BE2C (cell line): ENCODE data around the gene CCDC3.

Experiments
- DNase-seq: peaks from one replicate; pipeline ENCODE4 v3.0.0-alpha.2; 2020
- H3K27me3 ChIP-seq: fragments of 250-450 bp; sonication (Bioruptor Pico); 2 replicates; pipeline ENCODE4 v1.5.1; 2020; ENCODE audit warnings: mild to moderate bottlenecking
- H3K36me3 ChIP-seq: fragments of 250-450 bp; sonication (Bioruptor Pico); 2 replicates; pipeline ENCODE4 v1.5.1; 2020; ENCODE audit warnings: mild to moderate bottlenecking
- H3K4me1 ChIP-seq: fragments of 250-450 bp; sonication (Bioruptor Pico); 2 replicates; pipeline ENCODE4 v1.5.1; 2020
- H3K4me3 ChIP-seq: 2 replicates; pipeline ENCODE4 v1.5.1; 2011; ENCODE audit warnings: low read depth, low read length
- H3K9me3 ChIP-seq: fragments of 250-450 bp; sonication (Bioruptor Pico); 2 replicates; pipeline ENCODE4 v1.5.1; 2020
- CTCF ChIP-seq: IDR thresholded peaks from 2 replicates; pipeline ENCODE4 v1.5.1; 2012; ENCODE audit warnings: mild to moderate bottlenecking, low read depth, low read length

CCDC3 gene

GRCh38 chr10:12908773-12909172 lies 92.7 kb downstream of the CCDC3 start:
- H3K4me1 ChIP-seq, result no peaks in the 10 kb centered on the region
- H3K9me3 ChIP-seq, result no peaks in the 10 kb centered on the region
- DNase-seq, result no peak
- H3K4me3 ChIP-seq, result no peak overlapping the region
- TF ChIP-seq CTCF, result no peak
- H3K27me3 ChIP-seq, result no peaks in the 10 kb centered on the region
- no peaks in the 10 kb centered on the region for H3K36me3 ChIP-seq

GRCh38 chr10:12907656-12908055 lies 93.9 kb downstream of the CCDC3 start:
- DNase-seq, result no peak
- TF ChIP-seq CTCF, result no peak
- no peaks in the 10 kb centered on the region for H3K4me1 ChIP-seq
- H3K9me3 ChIP-seq, result no peaks in the 10 kb centered on the region
- no peaks in the 10 kb centered on the region for H3K27me3 ChIP-seq
- H3K36me3 ChIP-seq, result no peaks in the 10 kb centered on the region
- H3K4me3 ChIP-seq, result no peak overlapping the region

DNA sequence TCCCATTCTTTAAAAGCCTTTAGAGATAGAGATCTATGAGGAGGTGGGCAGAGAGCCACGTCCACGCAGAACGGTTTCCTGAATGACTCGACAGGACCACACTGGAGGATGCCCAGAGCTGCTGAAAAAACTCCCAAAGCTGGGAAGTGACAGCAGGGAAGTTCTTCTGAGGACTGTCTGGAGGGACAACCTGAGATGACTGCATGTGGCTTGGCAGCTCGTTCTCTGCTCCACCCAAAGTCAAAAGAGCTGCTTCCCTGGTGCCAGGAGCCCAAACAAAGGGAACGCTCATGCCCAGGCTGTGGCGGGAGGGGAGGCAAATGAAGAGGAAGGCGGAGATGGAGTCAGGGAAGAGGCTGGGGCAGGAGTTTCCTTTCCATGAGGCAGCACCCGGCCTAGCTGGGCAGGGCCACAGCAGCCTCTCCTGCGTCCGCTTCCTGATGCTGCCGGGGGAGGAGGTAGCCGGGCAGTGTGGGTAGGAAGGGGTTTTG lies 95.4 kb downstream of the CCDC3 start:
- no peak for DNase-seq
- no peak for TF ChIP-seq CTCF
- H3K27me3 ChIP-seq, result no peaks in the 10 kb centered on the region
- H3K4me1 ChIP-seq, result no peaks in the 10 kb centered on the region
- no peak overlapping the region for H3K4me3 ChIP-seq
- no peaks in the 10 kb centered on the region for H3K9me3 ChIP-seq
- no peaks in the 10 kb centered on the region for H3K36me3 ChIP-seq

DNA sequence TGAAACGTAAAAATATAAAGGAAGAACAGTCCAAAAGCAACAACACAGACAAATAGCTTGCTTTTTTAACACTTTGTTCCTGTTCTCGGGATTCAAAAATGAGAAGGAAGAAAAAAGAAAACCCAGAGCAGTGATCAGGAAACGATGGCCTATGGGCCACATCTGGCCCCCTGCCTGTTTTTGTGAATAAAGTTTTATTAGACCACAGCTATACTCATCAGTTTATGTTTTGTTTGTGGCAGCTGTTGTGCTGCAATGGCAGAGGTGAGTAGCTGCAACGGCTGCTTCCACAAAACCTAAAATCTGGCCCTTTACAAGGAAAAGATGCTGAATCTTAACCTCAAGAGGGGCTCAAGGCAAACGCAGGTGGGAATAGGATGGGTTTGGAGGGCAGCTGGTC lies 96.4 kb downstream of the CCDC3 start:
- H3K4me1 ChIP-seq, result no peaks in the 10 kb centered on the region
- no peaks in the 10 kb centered on the region for H3K36me3 ChIP-seq
- TF ChIP-seq CTCF, result no peak
- H3K9me3 ChIP-seq, result no peaks in the 10 kb centered on the region
- H3K27me3 ChIP-seq, result no peaks in the 10 kb centered on the region
- DNase-seq, result no peak
- no peak overlapping the region for H3K4me3 ChIP-seq

DNA sequence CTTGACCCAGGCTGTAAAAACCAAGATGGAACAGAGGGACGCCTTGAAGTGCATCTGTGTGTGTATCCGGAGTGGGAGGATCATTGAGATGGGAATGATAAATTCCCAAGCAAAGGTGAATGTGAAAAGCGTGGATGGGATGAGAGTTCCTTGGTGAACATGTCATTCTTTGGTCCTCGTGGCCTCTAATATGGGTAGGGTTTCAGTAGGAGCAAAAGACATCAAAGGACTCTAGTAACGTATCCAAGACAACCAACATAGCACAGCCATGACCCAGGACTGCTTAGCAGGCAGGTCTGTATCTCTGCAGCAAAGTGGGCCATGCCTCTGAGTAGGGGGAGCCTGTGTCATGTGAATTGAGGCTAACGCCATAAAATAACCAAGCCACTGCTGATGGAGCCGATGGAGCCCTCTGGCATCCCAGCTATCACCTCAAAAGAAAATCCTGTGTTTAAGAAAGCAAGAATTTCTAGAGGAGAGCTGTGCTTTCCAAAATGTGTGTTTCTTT lies 98.6 kb downstream of the CCDC3 start:
- Histone ChIP-seq H3K27me3 (no peaks in the 10 kb centered on the region), H3K36me3 (no peaks in the 10 kb centered on the region), H3K4me3 (no peak overlapping the region), H3K9me3 (no peaks in the 10 kb centered on the region), H3K4me1 (no peaks in the 10 kb centered on the region)
- DNase-seq, result no peak
- TF ChIP-seq CTCF, result no peak

DNA sequence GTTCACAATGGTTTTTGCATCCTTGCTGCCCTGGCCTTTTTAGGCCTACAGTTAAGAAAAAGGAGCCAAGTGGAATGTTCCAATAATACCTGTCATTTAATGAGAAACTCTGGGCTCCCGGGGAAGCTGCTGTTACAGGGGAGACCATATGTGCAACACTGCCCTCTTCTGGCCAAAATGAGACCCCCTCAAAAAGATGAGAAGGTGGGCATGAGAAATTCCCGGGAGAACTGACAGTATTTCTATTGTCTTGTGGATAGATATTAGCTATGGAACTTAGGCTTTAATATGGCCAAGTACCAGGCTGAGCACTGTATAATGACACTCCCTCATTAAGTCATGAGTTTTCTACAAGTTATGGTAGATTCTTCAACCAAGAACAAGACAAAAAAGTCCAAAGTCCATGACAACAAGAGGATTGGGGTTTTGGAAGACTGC lies 99.4 kb downstream of the CCDC3 start:
- H3K36me3 ChIP-seq, result no peaks in the 10 kb centered on the region
- no peaks in the 10 kb centered on the region for H3K9me3 ChIP-seq
- no peaks in the 10 kb centered on the region for H3K4me1 ChIP-seq
- DNase-seq, result peak; percentile 70
- no peak overlapping the region for H3K4me3 ChIP-seq
- no peaks in the 10 kb centered on the region for H3K27me3 ChIP-seq
- peak; percentile 84 for TF ChIP-seq CTCF
